ENCODE data around the gene AQP6.
"Not testable (repeated sequence)": the region's sequence is repeated elsewhere in the genome, so short reads cannot be mapped to it uniquely, and the experiment has no call there.

Gene AQP6

DNA sequence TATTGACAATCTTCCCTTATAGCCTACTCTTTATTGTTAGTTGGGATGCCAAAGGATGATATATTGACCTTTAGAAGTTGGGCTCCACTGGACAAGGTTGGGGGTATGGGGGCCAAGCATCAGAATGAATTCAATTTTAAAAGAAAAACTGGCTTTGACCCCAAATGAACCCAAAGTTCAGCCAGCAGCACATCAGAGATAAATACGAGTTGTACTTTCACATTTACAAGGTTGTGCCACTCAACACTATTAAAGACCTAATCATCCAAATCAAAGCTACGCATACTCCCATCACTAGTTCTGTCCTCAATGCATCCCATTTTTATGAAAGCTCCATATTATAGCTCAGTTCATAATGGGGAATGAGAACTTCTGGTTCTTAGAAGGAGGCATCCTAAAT, 16.7 kb downstream of the AQP6 start:
- DNase-seq (ENCODE audit: low read depth in 2 of 2) = not testable (repeated sequence)

- no peak for DNase-seq (ENCODE audit: low read depth in 2 of 2)
These were observed 17.5 kb downstream of the AQP6 start for GRCh38 chr12:49990273-49990672.

DNA sequence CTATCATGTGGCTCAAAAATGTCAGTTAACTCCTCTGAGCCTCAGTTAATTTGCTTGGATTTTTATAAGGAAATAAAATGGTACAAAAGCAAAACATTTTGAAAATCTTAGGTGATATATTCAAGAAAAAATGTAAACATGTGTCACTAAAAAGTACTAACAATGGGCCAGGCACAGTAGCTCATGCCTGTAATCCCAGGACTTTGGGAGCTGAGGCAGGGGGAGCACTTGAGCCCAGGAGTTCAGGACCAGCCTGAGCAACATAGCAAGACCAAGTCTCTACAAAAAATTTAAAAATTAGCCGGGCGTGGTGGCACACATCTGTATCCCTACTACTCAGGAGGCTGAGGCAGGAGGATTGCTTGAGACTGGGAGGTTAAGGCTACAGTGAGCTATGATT, 25.7 kb downstream of the AQP6 start:
- no peak for DNase-seq (ENCODE audit: low read depth in 2 of 2)

- DNase-seq (ENCODE audit: low read depth in 2 of 2) = no peak
These were observed 30.8 kb downstream of the AQP6 start for GRCh38 chr12:50003595-50003994.

DNA sequence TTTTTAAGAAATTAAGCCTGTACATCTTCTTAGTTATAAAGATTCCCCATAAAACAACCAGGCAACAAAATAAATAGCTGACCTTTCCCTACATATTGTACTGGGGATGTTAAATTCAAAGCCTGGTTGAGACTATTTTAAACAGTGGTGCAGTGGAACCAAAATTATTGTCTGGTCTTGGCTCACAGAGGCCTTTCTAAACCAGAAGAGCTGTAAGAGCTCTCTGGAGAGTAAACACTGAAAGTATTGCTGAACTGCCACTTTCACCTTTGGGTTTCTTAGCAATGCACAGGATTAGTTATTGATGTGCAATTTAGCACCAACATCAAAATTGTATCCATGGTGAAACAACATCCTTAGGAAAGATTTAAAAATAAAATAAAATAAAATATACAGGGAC, 31.9 kb downstream of the AQP6 start:
- no peak for DNase-seq (ENCODE audit: low read depth in 2 of 2)

- no peak for DNase-seq (ENCODE audit: low read depth in 2 of 2)
These were observed 32.4 kb downstream of the AQP6 start for GRCh38 chr12:50005175-50005574.

DNA sequence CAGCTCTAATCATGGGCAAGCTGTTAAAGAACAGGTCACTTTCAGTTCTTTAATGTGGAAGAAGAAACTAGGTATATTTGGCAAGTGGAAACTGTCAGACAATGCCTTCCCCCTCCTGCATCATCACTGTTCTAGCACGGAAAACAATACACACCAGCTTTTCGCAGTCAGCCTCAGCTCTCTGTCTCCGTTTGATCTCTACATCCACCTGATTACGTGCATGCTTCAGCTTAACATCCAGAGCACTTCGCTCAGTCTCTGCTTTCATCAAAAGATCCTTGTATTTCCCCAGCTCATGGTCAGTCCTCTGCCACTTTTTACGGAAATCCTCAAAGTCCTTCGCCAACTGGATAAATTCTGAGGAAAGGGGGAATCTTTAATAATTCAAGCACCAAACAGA, 33.5 kb downstream of the AQP6 start:
- no peak for DNase-seq (ENCODE audit: low read depth in 2 of 2)

GRCh38 chr12:50006754-50007442, 34.2 kb downstream of the AQP6 start:
- DNase-seq (ENCODE audit: low read depth in 2 of 2) = no peak

DNA sequence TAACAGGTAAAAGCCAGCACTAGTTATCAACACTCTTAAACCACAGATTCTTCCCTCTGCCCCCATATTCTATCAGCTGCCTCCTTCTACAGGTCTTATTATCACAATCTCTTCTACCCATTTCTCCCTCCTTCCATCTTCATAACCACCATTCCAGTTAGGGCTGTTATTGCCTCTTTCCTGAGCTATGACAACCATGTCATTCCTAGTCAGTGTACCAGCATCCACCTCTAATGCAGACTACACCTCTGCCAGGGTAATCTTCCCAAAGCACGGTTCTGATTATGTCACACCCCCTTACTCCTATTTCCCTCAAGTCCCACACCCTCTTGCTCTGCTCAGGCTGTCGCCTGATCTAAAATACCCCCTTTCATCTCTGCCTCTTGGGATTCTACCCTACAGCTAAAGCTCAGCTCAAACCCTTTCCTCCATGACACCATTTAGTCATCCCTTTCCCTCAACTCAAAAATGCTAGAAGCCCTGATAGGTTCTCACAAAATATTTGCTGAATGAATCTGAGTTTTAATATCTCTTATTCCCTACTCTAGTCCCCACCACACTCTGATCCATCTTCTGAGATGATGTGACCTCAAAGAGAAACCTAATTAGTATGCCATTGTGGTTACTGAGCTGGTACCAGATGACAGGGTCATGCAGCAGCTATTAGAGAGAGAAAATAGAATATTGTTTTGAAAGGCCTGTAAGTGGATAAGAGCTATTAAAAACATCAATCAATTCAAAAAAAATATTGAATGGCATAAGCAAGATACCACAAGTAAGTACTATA, 40.8 kb downstream of the AQP6 start:
- DNase-seq (ENCODE audit: low read depth in 2 of 2) = no peak

GRCh38 chr12:50014342-50014741, 41.6 kb downstream of the AQP6 start:
- DNase-seq (ENCODE audit: low read depth in 2 of 2) = no peak

DNA sequence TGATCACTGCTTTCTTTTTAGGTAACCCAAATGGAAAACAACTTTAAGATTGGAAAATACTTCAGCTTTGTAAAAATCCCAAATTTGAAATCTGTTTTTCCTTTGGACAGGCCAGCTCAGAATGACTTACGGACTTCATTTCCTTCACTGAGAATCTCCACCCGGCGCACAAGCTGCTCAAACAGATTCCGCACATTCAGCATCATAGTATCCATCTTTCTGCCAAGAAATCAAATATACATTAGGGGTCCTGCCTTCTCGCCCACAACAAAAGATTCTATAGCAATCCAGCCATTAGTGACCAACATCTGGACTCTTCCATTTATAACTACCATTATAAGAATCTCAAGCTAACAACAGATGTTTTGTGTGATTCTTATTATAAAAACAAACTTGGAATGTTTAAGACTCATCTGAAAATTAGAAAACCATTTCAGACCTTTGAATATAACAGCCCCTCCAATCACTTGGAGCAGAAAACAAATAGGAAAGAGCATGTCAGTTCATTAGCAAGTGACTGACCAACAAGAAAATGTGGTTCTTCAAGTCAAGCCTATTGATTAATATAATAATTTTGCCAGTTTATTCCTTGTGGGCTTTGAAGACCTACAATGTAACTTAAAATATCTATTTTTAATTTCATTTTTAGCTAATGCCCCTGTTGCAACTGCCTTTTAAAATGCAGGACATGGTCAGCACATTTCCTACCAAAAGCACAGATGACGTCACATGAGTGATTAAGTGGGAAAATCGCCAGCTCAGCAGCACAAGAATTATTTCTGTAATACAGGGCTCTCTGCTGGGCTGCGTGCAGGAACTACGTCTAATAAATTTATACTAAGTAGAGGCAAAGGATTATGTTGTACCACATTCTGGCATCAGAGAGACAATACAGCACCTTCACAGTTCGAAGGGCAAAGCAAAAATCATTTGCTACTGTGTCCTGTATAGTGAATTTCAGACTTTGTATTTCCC, 44.0 kb downstream of the AQP6 start:
- DNase-seq (ENCODE audit: low read depth in 2 of 2) = no peak

DNA sequence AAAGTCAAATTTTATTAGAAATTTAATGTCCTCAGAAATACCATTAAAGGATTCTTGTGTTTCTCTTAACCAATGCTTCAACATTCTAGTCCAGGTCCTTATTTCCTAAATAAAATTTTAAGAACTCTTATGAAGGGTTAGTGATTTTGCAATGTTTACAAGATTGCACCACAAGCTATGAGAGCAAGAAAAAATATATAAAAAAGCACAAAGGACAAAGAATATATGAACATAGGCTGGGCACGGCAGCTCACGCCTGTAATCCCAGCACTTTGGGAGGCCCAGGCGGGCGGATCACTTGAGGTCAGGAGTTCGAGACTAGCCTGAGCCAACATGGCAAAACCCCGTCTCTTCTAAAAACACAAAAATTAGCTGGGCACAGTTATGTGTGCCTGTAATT, 44.9 kb downstream of the AQP6 start:
- DNase-seq (ENCODE audit: low read depth in 2 of 2) = no peak

- DNase-seq (ENCODE audit: low read depth in 2 of 2) = no peak
These were observed 45.4 kb downstream of the AQP6 start for GRCh38 chr12:50018154-50018553.

DNA sequence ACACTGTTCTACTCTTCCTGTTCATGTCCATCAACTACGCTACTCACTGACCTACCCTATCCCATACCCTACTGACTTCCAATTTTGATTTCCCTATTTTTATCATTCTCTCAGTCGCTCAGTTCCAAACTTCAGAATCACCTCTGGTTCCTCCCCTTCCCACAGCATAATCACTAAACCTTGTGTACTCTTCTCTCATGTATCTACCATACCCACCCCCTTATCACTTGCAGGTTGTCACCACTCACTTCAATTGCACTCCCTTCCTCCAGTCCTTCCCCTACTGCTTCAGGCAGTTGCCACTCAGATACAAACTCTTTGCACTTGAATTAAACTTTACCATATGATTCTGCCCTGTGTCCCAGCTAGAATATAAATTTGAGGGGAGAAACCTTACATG, 46.2 kb downstream of the AQP6 start:
- no peak for DNase-seq (ENCODE audit: low read depth in 2 of 2)

GRCh38 chr12:50019524-50019923, 46.8 kb downstream of the AQP6 start:
- DNase-seq (ENCODE audit: low read depth in 2 of 2) = no peak

DNA sequence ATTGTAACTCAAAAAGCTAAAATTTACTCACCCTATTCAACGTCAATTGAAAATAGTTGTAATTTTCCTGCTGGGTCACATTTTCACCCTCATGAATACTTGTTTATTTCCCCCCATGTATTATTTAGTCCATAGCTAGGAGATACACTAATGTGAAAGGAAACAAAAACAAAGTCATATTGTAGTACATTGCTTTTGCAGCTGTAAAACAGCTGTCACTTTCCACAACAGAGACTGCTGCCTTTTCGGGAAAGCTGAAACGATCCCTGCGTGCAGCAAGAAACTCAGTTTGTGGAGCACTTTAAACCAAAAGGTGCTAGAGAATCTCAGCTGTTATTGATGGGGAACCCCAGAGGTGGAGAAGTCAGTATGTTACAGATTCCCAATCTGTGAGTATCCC, 48.3 kb downstream of the AQP6 start:
- DNase-seq (ENCODE audit: low read depth in 2 of 2) = no peak

DNA sequence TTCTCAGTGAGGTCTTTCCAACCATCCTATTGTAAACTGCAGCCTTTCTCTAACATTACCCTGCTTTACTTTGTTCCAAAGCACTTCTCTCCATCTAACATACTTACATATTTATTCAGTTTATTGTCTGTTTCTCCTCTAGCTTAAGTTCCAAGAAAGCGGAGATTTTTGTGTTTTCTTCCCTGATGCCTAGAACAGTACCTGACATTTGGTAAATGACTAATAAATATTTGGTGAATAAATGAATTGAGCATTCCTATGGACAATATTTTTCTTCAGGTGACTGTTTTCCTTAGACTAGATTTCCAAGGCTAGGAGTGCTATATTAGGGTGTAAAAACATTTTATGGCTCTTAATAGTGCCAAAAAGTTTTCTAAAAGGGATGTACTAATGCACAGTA, 50.2 kb downstream of the AQP6 start:
- DNase-seq (ENCODE audit: low read depth in 2 of 2) = no peak

GRCh38 chr12:50024227-50024626, 51.5 kb downstream of the AQP6 start:
- DNase-seq (ENCODE audit: low read depth in 2 of 2) = no peak

- DNase-seq (ENCODE audit: low read depth in 2 of 2) = no peak
These were observed 52.0 kb downstream of the AQP6 start for GRCh38 chr12:50024805-50025186.

GRCh38 chr12:50025187-50026059, 52.7 kb downstream of the AQP6 start, which contains the start of gene RACGAP1:
TSS of gene RACGAP1 (minus strand) at chr12:50025494. CDS start at chr12:50016715, 8,779 bp downstream.
- DNase-seq (ENCODE audit: low read depth in 2 of 2) = peak; percentile 87 to 88

DNA sequence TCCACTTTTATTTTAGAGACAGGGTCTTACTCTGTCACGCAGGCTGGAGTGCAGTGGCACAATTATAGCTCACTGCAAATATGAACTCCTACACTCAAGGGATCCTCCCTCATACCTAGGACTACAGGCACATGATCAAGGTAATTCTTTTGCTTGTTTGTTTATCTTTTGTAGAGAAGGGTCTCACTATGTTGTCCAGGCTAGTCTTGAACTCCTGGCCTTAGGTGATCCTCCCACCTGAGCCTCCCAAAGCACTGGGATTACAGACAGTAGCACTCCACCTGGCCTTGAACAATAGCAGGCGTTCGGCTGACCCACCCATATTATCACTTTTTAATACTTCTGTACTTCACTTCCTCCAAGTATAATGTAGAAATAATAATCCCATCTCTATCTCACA, 53.9 kb downstream of the AQP6 start:
- no peak for DNase-seq (ENCODE audit: low read depth in 2 of 2)
